ENCODE data around the gene RIN3. TPM values are rescaled to one million over a fixed set of nuclear protein-coding genes. Genes with fewer than 3 reads are reported as not detected.

Gene RIN3
- polyA plus RNA-seq, 3 donors, result 42.8 to 144 (median 54.6) TPM

- Histone ChIP-seq H3K27ac (ENCODE audit: low read depth in 1 of 2, low read length in 2 of 2) (no peak overlapping the region), H3K4me2 (replicated peaks; ENCODE audit: extremely low read depth, low read length, poor library complexity, severe bottlenecking) (no peak overlapping the region), H3K79me2 (ENCODE audit: insufficient read depth, low read length) (no peaks in the 10 kb centered on the region), H3K36me3 (replicated peaks in 1 of 2; ENCODE audit: control insufficient read depth in 1 of 2, insufficient read depth in 2 of 2, low read length in 2 of 2) (peaks cover 0 to 6% of the 10 kb centered on the region in 2 donors), H2AFZ (ENCODE audit: insufficient read depth, low read depth, low read length, poor library complexity, severe bottlenecking) (no peak overlapping the region), H3K27me3 (ENCODE audit: control insufficient read depth in 2 of 2, insufficient read depth in 2 of 2, low read length in 2 of 2) (no peaks in the 10 kb centered on the region), H3K4me1 (ENCODE audit: control insufficient read depth in 1 of 2, insufficient read depth in 2 of 2, low read length in 2 of 2) (peaks cover 9 to 10% of the 10 kb centered on the region in 2 donors), H3K9ac (ENCODE audit: insufficient read depth, low read length, poor library complexity, severe bottlenecking) (no peak overlapping the region), H4K20me1 (ENCODE audit: insufficient read depth, low read length) (peaks cover 42% of the 10 kb centered on the region), H3K4me3 (replicated peaks in 1 of 3; ENCODE audit: low read depth in 2 of 3, low read length in 3 of 3) (no peak overlapping the region), H3K9me3 (replicated peaks in 1 of 2; ENCODE audit: control insufficient read depth in 1 of 2, insufficient read depth in 1 of 2, low read length in 2 of 2) (no peaks in the 10 kb centered on the region)
- H3K4me1 Mint-ChIP-seq, result peaks cover 37% of the 10 kb centered on the region
- WGBS (ENCODE audit: insufficient coverage), result 91% methylated on average over 1 of the region's 1 CpG
- peaks cover 0 to 3% (median 0%) of the 10 kb centered on the region in 7 donors for H3K9me3 Mint-ChIP-seq
- H3K27me3 Mint-ChIP-seq (ENCODE audit: low read depth in 3 of 3), result peaks cover 1 to 7% (median 3%) of the 10 kb centered on the region in 3 donors
- H3K27ac Mint-ChIP-seq, result no peak overlapping the region
- H3K4me3 Mint-ChIP-seq, result peak overlapping the region in 1 of 2 donors; percentile 30
- TF ChIP-seq, protein P1, sequence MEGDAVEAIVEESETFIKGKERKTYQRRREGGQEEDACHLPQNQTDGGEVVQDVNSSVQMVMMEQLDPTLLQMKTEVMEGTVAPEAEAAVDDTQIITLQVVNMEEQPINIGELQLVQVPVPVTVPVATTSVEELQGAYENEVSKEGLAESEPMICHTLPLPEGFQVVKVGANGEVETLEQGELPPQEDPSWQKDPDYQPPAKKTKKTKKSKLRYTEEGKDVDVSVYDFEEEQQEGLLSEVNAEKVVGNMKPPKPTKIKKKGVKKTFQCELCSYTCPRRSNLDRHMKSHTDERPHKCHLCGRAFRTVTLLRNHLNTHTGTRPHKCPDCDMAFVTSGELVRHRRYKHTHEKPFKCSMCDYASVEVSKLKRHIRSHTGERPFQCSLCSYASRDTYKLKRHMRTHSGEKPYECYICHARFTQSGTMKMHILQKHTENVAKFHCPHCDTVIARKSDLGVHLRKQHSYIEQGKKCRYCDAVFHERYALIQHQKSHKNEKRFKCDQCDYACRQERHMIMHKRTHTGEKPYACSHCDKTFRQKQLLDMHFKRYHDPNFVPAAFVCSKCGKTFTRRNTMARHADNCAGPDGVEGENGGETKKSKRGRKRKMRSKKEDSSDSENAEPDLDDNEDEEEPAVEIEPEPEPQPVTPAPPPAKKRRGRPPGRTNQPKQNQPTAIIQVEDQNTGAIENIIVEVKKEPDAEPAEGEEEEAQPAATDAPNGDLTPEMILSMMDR (IDR thresholded peaks at IDR 0.05), result peak; percentile 14
- peaks cover 3 to 4% of the 10 kb centered on the region in 2 donors for H3K36me3 Mint-ChIP-seq
- intact Hi-C loops (cut with micrococcal nuclease), result no loop called here
- no peak for DNase-seq
Observed at GRCh38 chr14:92695562-92695961, 182.0 kb downstream of the RIN3 start.

- intact Hi-C loops (cut with micrococcal nuclease), result no loop called here
- no peak overlapping the region for H3K27ac ChIP-seq (ENCODE audit: low read depth in 1 of 2, low read length in 2 of 2)
- peak; percentile 38 to 57 (median 39) for DNase-seq
- peak overlapping the region; percentile 33 for H3K4me2 ChIP-seq (replicated peaks; ENCODE audit: extremely low read depth, low read length, poor library complexity, severe bottlenecking)
- H3K36me3 ChIP-seq (replicated peaks in 1 of 2; ENCODE audit: control insufficient read depth in 1 of 2, insufficient read depth in 2 of 2, low read length in 2 of 2), result no peaks in the 10 kb centered on the region
- no peaks in the 10 kb centered on the region for H3K27me3 ChIP-seq (ENCODE audit: control insufficient read depth in 2 of 2, insufficient read depth in 2 of 2, low read length in 2 of 2)
- H4K20me1 ChIP-seq (ENCODE audit: insufficient read depth, low read length), result peaks cover 36% of the 10 kb centered on the region
- Mint-ChIP-seq H3K4me1 (peaks cover 41% of the 10 kb centered on the region), H3K4me3 (peak overlapping the region; percentile 2 to 65), H3K9me3 (peaks cover 0 to 3% (median 0%) of the 10 kb centered on the region in 7 donors), H3K27me3 (ENCODE audit: low read depth in 3 of 3) (peaks cover 1 to 7% (median 3%) of the 10 kb centered on the region in 3 donors), H3K27ac (peak overlapping the region in 6 of 7 donors; percentile 25 to 88 (median 85)), H3K36me3 (no peaks in the 10 kb centered on the region)
- no peaks in the 10 kb centered on the region for H3K9me3 ChIP-seq (replicated peaks in 1 of 2; ENCODE audit: control insufficient read depth in 1 of 2, insufficient read depth in 1 of 2, low read length in 2 of 2)
- H3K79me2 ChIP-seq (ENCODE audit: insufficient read depth, low read length), result no peaks in the 10 kb centered on the region
- peaks cover 9 to 10% of the 10 kb centered on the region in 2 donors for H3K4me1 ChIP-seq (ENCODE audit: control insufficient read depth in 1 of 2, insufficient read depth in 2 of 2, low read length in 2 of 2)
- no peak overlapping the region for H3K9ac ChIP-seq (ENCODE audit: insufficient read depth, low read length, poor library complexity, severe bottlenecking)
- TF ChIP-seq, protein P1 (IDR thresholded peaks at IDR 0.05), result no peak
- WGBS (ENCODE audit: insufficient coverage), result 28% methylated on average over 3 of the region's 4 CpGs
- no peak overlapping the region for H3K4me3 ChIP-seq (replicated peaks in 1 of 3; ENCODE audit: low read depth in 2 of 3, low read length in 3 of 3)
- H2AFZ ChIP-seq (ENCODE audit: insufficient read depth, low read depth, low read length, poor library complexity, severe bottlenecking), result no peak overlapping the region
Observed at GRCh38 chr14:92696366-92696765, 182.8 kb downstream of the RIN3 start.
